GM18861 (cell line): ENCODE results near the gene MEGF6.

Source experiments
- ATAC-seq: cut with Tn5 transposase; IDR thresholded peaks from one replicate; pipeline ENCODE4 v1.9.1; 2021; ENCODE audit not compliant: unreplicated experiment

MEGF6 gene

GRCh38 chr1:3491291-3492246 is 119.7 kb downstream of the MEGF6 start:
- ATAC-seq = no peak

GRCh38 chr1:3490046-3490745 is 121.1 kb downstream of the MEGF6 start:
- no peak for ATAC-seq

- ATAC-seq = no peak
These were observed 122.9 kb downstream of the MEGF6 start for GRCh38 chr1:3488432-3488831.

GRCh38 chr1:3485016-3485415 is 126.3 kb downstream of the MEGF6 start:
- ATAC-seq = no peak

GRCh38 chr1:3483801-3484444 is 127.4 kb downstream of the MEGF6 start:
- ATAC-seq = no peak

- no peak for ATAC-seq
These were observed 127.9 kb downstream of the MEGF6 start for GRCh38 chr1:3483380-3483779.

- no peak for ATAC-seq
These were observed 128.9 kb downstream of the MEGF6 start for GRCh38 chr1:3482378-3482849.

GRCh38 chr1:3481836-3482375 is 129.4 kb downstream of the MEGF6 start:
- no peak for ATAC-seq

GRCh38 chr1:3481046-3481445 is 130.3 kb downstream of the MEGF6 start:
- ATAC-seq = no peak

- ATAC-seq = no peak
These were observed 131.0 kb downstream of the MEGF6 start for GRCh38 chr1:3480369-3480719.

- no peak for ATAC-seq
These were observed 131.6 kb downstream of the MEGF6 start for GRCh38 chr1:3479511-3480368.

GRCh38 chr1:3478187-3478586 is 133.1 kb downstream of the MEGF6 start:
- no peak for ATAC-seq

GRCh38 chr1:3477241-3477995 is 133.9 kb downstream of the MEGF6 start:
- no peak for ATAC-seq

- no peak for ATAC-seq
These were observed 134.6 kb downstream of the MEGF6 start for GRCh38 chr1:3476666-3477065.

- ATAC-seq = no peak
These were observed 135.3 kb downstream of the MEGF6 start for GRCh38 chr1:3475839-3476573.

- ATAC-seq = no peak
These were observed 136.9 kb downstream of the MEGF6 start for GRCh38 chr1:3474421-3474820.

- no peak for ATAC-seq
These were observed 137.3 kb downstream of the MEGF6 start for GRCh38 chr1:3474016-3474415.

- ATAC-seq = no peak
These were observed 137.9 kb downstream of the MEGF6 start for GRCh38 chr1:3473381-3473844.

- ATAC-seq = no peak
These were observed 138.4 kb downstream of the MEGF6 start for GRCh38 chr1:3472906-3473305.
